IMR-90 (cell line): ENCODE data around the gene TNFRSF4. TPM values are rescaled to one million over a fixed set of nuclear protein-coding genes. Genes with fewer than 3 reads are reported as not detected.
A peak's percentile ranks its signal among the peaks of the same experiment; 100 is the strongest.

Source experiments
- ATAC-seq: fragments of 200-7000 bp; cut with Tn5 transposase; 2 replicates; pipeline ENCODE4 v1.9.1; 2020; ENCODE audit warnings: low read depth, mild to moderate bottlenecking, moderate library complexity
- BruUV-seq: library from RNA; stranded (reverse); fragments of 400-500 nt; replicated peaks from 2 replicates; lab custom pipeline; 2021; lab: Mats Ljungman, UMichigan
- CTCF ChIA-PET: fragments of 300-600 bp; formaldehyde crosslinking; extraction: SDS; loops from one replicate; lab custom pipeline; 2021; ENCODE audit warnings: antibody characterized with exemption; lab: Yijun Ruan, JAX
- POLR2A ChIA-PET: fragments of 300-600 bp; sonication (Branson Sonifier 250); formaldehyde crosslinking; loops from one replicate; lab custom pipeline; 2022; ENCODE audit warnings: antibody characterized with exemption; ENCODE audit not compliant: unreplicated experiment; lab: Charles Lee
- DNase-seq: peaks from one replicate; pipeline ENCODE4 v3.0.0; 2013
- H2AFZ ChIP-seq: replicated peaks from 2 replicates; pipeline ENCODE3; 2013; ENCODE audit warnings: low read length, mild to moderate bottlenecking; ENCODE audit not compliant: poor library complexity
- H2AK5ac ChIP-seq: 2 replicates; pipeline ENCODE4 v1.6.1; 2013; ENCODE audit warnings: low read depth, low read length, inconsistent platforms
- H2AK9ac ChIP-seq: replicated peaks from 2 replicates; pipeline ENCODE3; 2013; ENCODE audit warnings: mild to moderate bottlenecking, low read depth, low read length, moderate library complexity; ENCODE audit not compliant: poor library complexity
- H2BK120ac ChIP-seq: 2 replicates; pipeline ENCODE4 v1.6.1; 2013; ENCODE audit warnings: low read depth, low read length, inconsistent platforms
- H2BK15ac ChIP-seq: 3 replicates; pipeline ENCODE4 v1.6.1; 2013; ENCODE audit warnings: low read depth, low read length, inconsistent platforms
- H2BK20ac ChIP-seq: 2 replicates; pipeline ENCODE4 v1.6.1; 2013; ENCODE audit warnings: low read depth, mild to moderate bottlenecking, inconsistent platforms, low read length, moderate library complexity
- H2BK5ac ChIP-seq: 2 replicates; pipeline ENCODE4 v1.6.1; 2013; ENCODE audit warnings: mild to moderate bottlenecking, low read depth, low read length, inconsistent platforms; ENCODE audit not compliant: poor library complexity, severe bottlenecking
- H3K14ac ChIP-seq: replicated peaks from 2 replicates; pipeline ENCODE4 v1.6.1; 2013; ENCODE audit warnings: low read depth, low read length, inconsistent platforms
- H3K18ac ChIP-seq: 2 replicates; pipeline ENCODE4 v1.6.1; 2013; ENCODE audit warnings: low read depth, low read length, control low read depth
- H3K23ac ChIP-seq: 2 replicates; pipeline ENCODE4 v1.6.1; 2013; ENCODE audit warnings: low read depth, low read length, inconsistent platforms
- H3K27ac ChIP-seq: 2 replicates; pipeline ENCODE4 v1.5.1; 2013; ENCODE audit warnings: mild to moderate bottlenecking, control low read depth, low read length; ENCODE audit not compliant: insufficient read depth
- H3K27me3 ChIP-seq: 2 replicates; pipeline ENCODE4 v1.6.1; 2013; ENCODE audit warnings: low read length; ENCODE audit not compliant: control insufficient read depth, insufficient read depth
- H3K36me3 ChIP-seq: 2 replicates; pipeline ENCODE4 v1.6.1; 2013; ENCODE audit warnings: low read length, mixed read lengths; ENCODE audit not compliant: control insufficient read depth, insufficient read depth
- H3K4ac ChIP-seq: 2 replicates; pipeline ENCODE4 v1.6.1; 2013; ENCODE audit warnings: low read depth, low read length, inconsistent platforms
- H3K4me1 ChIP-seq: 2 replicates; pipeline ENCODE4 v1.6.1; 2013; ENCODE audit warnings: low read length, mixed read lengths; ENCODE audit not compliant: control insufficient read depth, insufficient read depth
- H3K4me2 ChIP-seq: 2 replicates; pipeline ENCODE4 v1.6.1; 2013; ENCODE audit warnings: low read depth, mild to moderate bottlenecking, control low read depth, low read length, moderate library complexity
- H3K4me3 ChIP-seq: 2 replicates; pipeline ENCODE4 v1.5.1; 2013; ENCODE audit warnings: low read depth, mild to moderate bottlenecking, control low read depth, low read length, moderate library complexity; ENCODE audit not compliant: insufficient read depth
- H3K56ac ChIP-seq: 2 replicates; pipeline ENCODE4 v1.6.1; 2013; ENCODE audit warnings: low read length, inconsistent platforms; ENCODE audit not compliant: insufficient read depth; ENCODE audit errors: extremely low read depth
- H3K79me1 ChIP-seq, 2 experiments: 2 replicates each; pipeline ENCODE4 v1.6.1; 2013; ENCODE audit warnings: low read length in 2 of 2, inconsistent platforms in 1 of 2, low read depth in 1 of 2
- H3K9ac ChIP-seq: 2 replicates; pipeline ENCODE4 v1.6.1; 2013; ENCODE audit warnings: low read depth, low read length, control low read depth
- H3K9me1 ChIP-seq: 2 replicates; pipeline ENCODE4 v1.6.1; 2013; ENCODE audit warnings: low read length, inconsistent platforms; ENCODE audit not compliant: insufficient read depth
- H3K9me3 ChIP-seq: 2 replicates; pipeline ENCODE4 v1.6.1; 2013; ENCODE audit warnings: low read length; ENCODE audit not compliant: control insufficient read depth, insufficient read depth
- H4K20me1 ChIP-seq: 2 replicates; pipeline ENCODE4 v1.6.1; 2013; ENCODE audit warnings: low read length, inconsistent platforms; ENCODE audit not compliant: insufficient read depth
- H4K5ac ChIP-seq: 2 replicates; pipeline ENCODE4 v1.6.1; 2013; ENCODE audit warnings: mild to moderate bottlenecking, low read depth, low read length, control low read depth
- H4K8ac ChIP-seq, 2 experiments: 2 replicates each; pipeline ENCODE4 v1.6.1; 2013; ENCODE audit warnings: low read depth in 2 of 2, low read length in 2 of 2, control low read depth in 1 of 2, inconsistent platforms in 1 of 2
- H4K91ac ChIP-seq: 2 replicates; pipeline ENCODE4 v1.6.1; 2013; ENCODE audit warnings: low read depth, low read length, inconsistent platforms; ENCODE audit not compliant: insufficient read depth
- BHLHE40 ChIP-seq: fragments of 150-350 bp; IDR thresholded peaks from 2 replicates; pipeline ENCODE4 v1.6.1; 2016; ENCODE audit warnings: mild to moderate bottlenecking, low read depth, low read length
- CEBPB ChIP-seq: IDR thresholded peaks from 2 replicates; pipeline ENCODE4 v1.6.1; 2012; ENCODE audit warnings: low read depth, low read length, improper control_type of control experiment
- FOS ChIP-seq: fragments of 150-350 bp; IDR thresholded peaks from 2 replicates; pipeline ENCODE4 v1.6.1; 2016; ENCODE audit warnings: low read depth, low read length
- MAFK ChIP-seq: IDR thresholded peaks from 2 replicates; pipeline ENCODE4 v1.6.1; 2012; ENCODE audit warnings: low read depth, low read length, improper control_type of control experiment
- MAZ ChIP-seq: IDR thresholded peaks from 2 replicates; pipeline ENCODE4 v1.6.1; 2012; ENCODE audit warnings: low read depth, mild to moderate bottlenecking, low read length, improper control_type of control experiment, moderate library complexity, borderline replicate concordance
- MXI1 ChIP-seq: IDR thresholded peaks from 2 replicates; pipeline ENCODE4 v1.6.1; 2012; ENCODE audit warnings: low read depth, mild to moderate bottlenecking, low read length, moderate library complexity, borderline replicate concordance
- POLR2A ChIP-seq: IDR thresholded peaks from 2 replicates; pipeline ENCODE4 v1.6.1; 2012; ENCODE audit warnings: mild to moderate bottlenecking, low read depth, low read length
- RAD21 ChIP-seq: IDR thresholded peaks from 2 replicates; pipeline ENCODE4 v1.6.1; 2012; ENCODE audit warnings: low read length, improper control_type of control experiment
- RCOR1 ChIP-seq: IDR thresholded peaks from 2 replicates; pipeline ENCODE4 v1.6.1; 2012; ENCODE audit warnings: mild to moderate bottlenecking, low read length, improper control_type of control experiment; ENCODE audit not compliant: insufficient replicate concordance
- RFX5 ChIP-seq: IDR thresholded peaks from 2 replicates; pipeline ENCODE4 v1.8.0; 2012; ENCODE audit warnings: low read depth, mild to moderate bottlenecking, low read length, moderate library complexity
- WGBS, 2 experiments: methylation state at CpG; one replicate each; pipeline versions ENCODE4 v1.1.5 to v1.1.7; 2013; ENCODE audit warnings: missing lambda C conversion rate in 2 of 2; ENCODE audit not compliant: insufficient read length in 1 of 2; ENCODE audit errors: extremely low coverage in 2 of 2; 5-methylcytosine and 5-hydroxymethylcytosine counted together
- dilution Hi-C: fragments of 300-500 bp; cut with HindIII; formaldehyde crosslinking; loops from one replicate; pipeline ENCODE4 v1.14.3; 2018; ENCODE audit warnings: low sequenced_read_pairs; ENCODE audit not compliant: unreplicated experiment
- in situ Hi-C: fragments of 300-500 bp; cut with MboI; formaldehyde crosslinking; loops from 3 replicates; pipeline ENCODE4 v1.14.3; 2019; ENCODE audit warnings: low sequenced_read_pairs, inconsistent platforms, mixed read lengths
- intact Hi-C: fragments of 100-400 bp; cut with micrococcal nuclease; formaldehyde crosslinking; loops from 2 replicates; pipeline ENCODE4 v1.10.0; 2022
- polyA plus RNA-seq, 3 experiments: library from polyadenylated mRNA; depleted of rRNA; stranded (reverse); fragments of >200 nt; gene quantifications; 2 replicates each; pipeline ENCODE4 v1.2.3, GENCODE V29; 2012; ENCODE audit warnings: low replicate concordance in 1 of 3
- total RNA-seq: library from RNA; depleted of rRNA; stranded (reverse); fragments of >200 nt; gene quantifications from 2 replicates; pipeline ENCODE4 v1.2.3, GENCODE V29; 2012
- TF ChIP-seq, protein P1 (sequence below): fragments of 150-350 bp; IDR thresholded peaks from 2 replicates; pipeline ENCODE4 v1.6.1; 2016; ENCODE audit warnings: low read depth, mild to moderate bottlenecking, low read length, moderate library complexity, borderline replicate concordance
- TF ChIP-seq, protein P2 (sequence below): fragments of 150-350 bp; IDR thresholded peaks from 2 replicates; pipeline ENCODE4 v1.6.1; 2017; ENCODE audit warnings: mild to moderate bottlenecking, antibody characterized with exemption, low read length, low read depth

The TNFRSF4 gene
- total and polyA plus RNA-seq, 2 of the 4 experiments (the other 2 are of a cell fraction), result 0.15 TPM; not detected in 1

DNA sequence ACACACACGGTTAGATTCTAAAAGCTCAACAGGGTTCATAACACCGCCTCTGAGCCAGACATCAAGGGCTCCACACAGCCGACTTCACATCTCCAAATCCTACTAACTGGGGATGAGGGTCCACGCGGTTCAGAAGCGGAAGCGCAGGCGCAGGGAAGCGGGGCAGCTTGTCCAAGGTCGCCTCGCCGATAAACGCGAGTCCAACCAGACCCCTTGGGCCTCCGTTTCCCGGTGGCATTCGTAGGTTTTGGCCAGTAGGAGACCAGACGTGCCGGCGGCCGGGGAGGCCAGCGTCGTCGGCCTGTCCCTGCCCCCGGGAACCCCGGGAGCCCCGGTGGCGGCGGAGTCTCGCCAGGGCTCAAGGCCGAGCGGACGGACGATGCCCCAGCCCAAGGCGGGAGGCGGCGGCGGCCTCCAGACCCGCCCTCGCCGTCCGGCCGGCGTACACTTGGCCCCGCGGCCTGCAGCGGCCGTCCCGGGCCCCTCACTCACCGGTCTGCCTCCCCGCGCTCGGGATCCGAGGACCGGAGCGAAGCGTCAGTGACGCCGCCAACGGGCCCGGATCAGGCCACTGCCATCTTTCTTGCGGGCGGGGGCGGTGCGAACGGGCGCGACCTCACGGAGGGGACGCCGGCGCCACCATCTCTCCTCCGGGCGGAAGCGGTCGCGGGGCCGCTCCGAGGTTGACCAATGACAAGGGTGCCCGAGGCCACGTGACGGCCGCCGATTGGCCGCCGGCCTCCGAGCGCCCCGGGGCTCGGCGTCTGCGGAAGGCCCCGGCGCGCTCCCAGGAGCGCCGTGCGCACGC lies 17.7 kb upstream of the TNFRSF4 start, which contains the start of gene SDF4:
SDF4 (minus strand) TSS at position 602 of the 808 bp plus-strand sequence. CDS start 3,229 bp downstream, outside the sequence.
- Histone ChIP-seq H3K23ac (peak within 1 kb of the TSS; percentile 89), H3K9me3 (peaks cover 3% of the 10 kb centered on the region), H3K9me1 (peaks cover 6% of the 10 kb centered on the region), H3K56ac (peak within 1 kb of the TSS; percentile 94), H3K4me3 (peak within 1 kb of the TSS; percentile 84), H2BK20ac (no peak within 1 kb of the TSS), H4K20me1 (peaks cover 29% of the 10 kb centered on the region), H4K91ac (peak within 1 kb of the TSS; percentile 79), H3K18ac (peak within 1 kb of the TSS; percentile 3; the same call in 1 of the 2 replicates), H3K79me1 (peaks cover 12 to 72% of the 10 kb centered on the region in 2 experiments; a peak in 3 of 4 replicates), H2BK120ac (peak within 1 kb of the TSS; percentile 64), H3K36me3 (peaks cover 22% of the 10 kb centered on the region), H4K5ac (peak within 1 kb of the TSS; percentile 91), H2AFZ (peak within 1 kb of the TSS; percentile 98), H3K27me3 (no peaks in the 10 kb centered on the region), H2BK15ac (no peak within 1 kb of the TSS; the same call in 1 of the 3 replicates), H3K4ac (peak within 1 kb of the TSS; percentile 86), H3K4me2 (peak within 1 kb of the TSS; percentile 86), H2AK9ac (peak within 1 kb of the TSS; percentile 96), H3K27ac (peak within 1 kb of the TSS; percentile 81), H2BK5ac (peak within 1 kb of the TSS; percentile 75), H2AK5ac (peak within 1 kb of the TSS; percentile 99), H3K4me1 (peaks cover 13% of the 10 kb centered on the region; the same call in 1 of the 2 replicates), H4K8ac (peak within 1 kb of the TSS; percentile 96 to 100), H3K14ac (peak within 1 kb of the TSS; percentile 94), H3K9ac (peak within 1 kb of the TSS; percentile 91)
- ChIA-PET CTCF (interaction anchor here (0.7 to 2.3 kb wide), 3 partner anchors 33 to 111 kb away, joined by 3 to 11 read pairs (median 3); no protein-coding TSS in a partner anchor), POLR2A (no interaction called here)
- ATAC-seq (peak; percentile 94), DNase-seq (peak; percentile 95)
- in situ Hi-C loops, result no loop called here
- intact Hi-C loops, result loop anchor here (5.0 kb wide), 1 partner anchor 249 kb away; the partner anchor contains the start of gene PERM1
- dilution Hi-C loops, result no loop called here
- WGBS, 2 experiments, result 1% methylated on average over 55 of the region's 99 CpGs; no CpG with 5 or more reads in 1 of the 2 experiments
- TF ChIP-seq POLR2A (peak; percentile 93), RFX5 (no peak), MAFK (no peak), RCOR1 (no peak), MXI1 (peak; percentile 47; the same call in 1 of the 2 replicates), MAZ (peak; percentile 70; the same call in 1 of the 2 replicates), RAD21 (0 out of 2 replicates have a peak, but pooled peaks have one; percentile 1), FOS (peak; percentile 9; the same call in 1 of the 2 replicates), BHLHE40 (no peak), CEBPB (no peak)
- TF ChIP-seq, protein P1, sequence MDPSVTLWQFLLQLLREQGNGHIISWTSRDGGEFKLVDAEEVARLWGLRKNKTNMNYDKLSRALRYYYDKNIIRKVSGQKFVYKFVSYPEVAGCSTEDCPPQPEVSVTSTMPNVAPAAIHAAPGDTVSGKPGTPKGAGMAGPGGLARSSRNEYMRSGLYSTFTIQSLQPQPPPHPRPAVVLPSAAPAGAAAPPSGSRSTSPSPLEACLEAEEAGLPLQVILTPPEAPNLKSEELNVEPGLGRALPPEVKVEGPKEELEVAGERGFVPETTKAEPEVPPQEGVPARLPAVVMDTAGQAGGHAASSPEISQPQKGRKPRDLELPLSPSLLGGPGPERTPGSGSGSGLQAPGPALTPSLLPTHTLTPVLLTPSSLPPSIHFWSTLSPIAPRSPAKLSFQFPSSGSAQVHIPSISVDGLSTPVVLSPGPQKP, result no peak
- TF ChIP-seq, protein P2, sequence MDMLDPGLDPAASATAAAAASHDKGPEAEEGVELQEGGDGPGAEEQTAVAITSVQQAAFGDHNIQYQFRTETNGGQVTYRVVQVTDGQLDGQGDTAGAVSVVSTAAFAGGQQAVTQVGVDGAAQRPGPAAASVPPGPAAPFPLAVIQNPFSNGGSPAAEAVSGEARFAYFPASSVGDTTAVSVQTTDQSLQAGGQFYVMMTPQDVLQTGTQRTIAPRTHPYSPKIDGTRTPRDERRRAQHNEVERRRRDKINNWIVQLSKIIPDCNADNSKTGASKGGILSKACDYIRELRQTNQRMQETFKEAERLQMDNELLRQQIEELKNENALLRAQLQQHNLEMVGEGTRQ, result peak; percentile 99
- BruUV-seq, result no TSS peak
